Left ventricle myocardium inferior (tissue), 1 donor: Measurements from ENCODE around the gene TLR9. TPM values are rescaled to one million over a fixed set of nuclear protein-coding genes. Genes with fewer than 3 reads are reported as not detected.

Experiments
- DNase-seq: peaks from one replicate; pipeline ENCODE4 v3.0.0-alpha.2; 2020
- H3K27ac ChIP-seq: fragments of 200-600 bp; replicated peaks from 2 replicates; pipeline ENCODE4 v1.8.0; 2021
- H3K27me3 ChIP-seq: fragments of 200-600 bp; 2 replicates; pipeline ENCODE4 v1.8.0; 2021; ENCODE audit warnings: low read depth
- H3K36me3 ChIP-seq: fragments of 200-600 bp; 2 replicates; pipeline ENCODE4 v1.8.0; 2021
- H3K4me1 ChIP-seq: fragments of 200-600 bp; 2 replicates; pipeline ENCODE4 v1.8.0; 2021
- H3K4me3 ChIP-seq: fragments of 200-600 bp; 2 replicates; pipeline ENCODE4 v1.8.0; 2021; ENCODE audit warnings: mild to moderate bottlenecking, moderate library complexity
- H3K9me3 ChIP-seq: fragments of 200-600 bp; replicated peaks from 2 replicates; pipeline ENCODE4 v1.8.0; 2021
- intact Hi-C: fragments of 100-400 bp; cut with micrococcal nuclease; formaldehyde crosslinking; loops from one replicate; pipeline ENCODE4 v1.11.0; 2022
- total RNA-seq: library from RNA; stranded (reverse); fragmentation: NEBNext Ultra II Directional; extraction: Animal tissue kit (Norgen Biotek cat#: 25700); gene quantifications from one replicate; pipeline ENCODE4 v1.2.1, GENCODE V29; 2021
- TF ChIP-seq, protein P1 (sequence below): fragments of 200-600 bp; IDR thresholded peaks from 2 replicates; pipeline ENCODE4 v1.8.0; 2021; ENCODE audit warnings: antibody characterized with exemption, mild to moderate bottlenecking, borderline replicate concordance
- donor health status: DM: no; HTN: yes; CAD: no; lungs with severe emphysema.

TLR9 gene
- total RNA-seq, 1 donor from 2014 or later, result 0.66 TPM

DNA sequence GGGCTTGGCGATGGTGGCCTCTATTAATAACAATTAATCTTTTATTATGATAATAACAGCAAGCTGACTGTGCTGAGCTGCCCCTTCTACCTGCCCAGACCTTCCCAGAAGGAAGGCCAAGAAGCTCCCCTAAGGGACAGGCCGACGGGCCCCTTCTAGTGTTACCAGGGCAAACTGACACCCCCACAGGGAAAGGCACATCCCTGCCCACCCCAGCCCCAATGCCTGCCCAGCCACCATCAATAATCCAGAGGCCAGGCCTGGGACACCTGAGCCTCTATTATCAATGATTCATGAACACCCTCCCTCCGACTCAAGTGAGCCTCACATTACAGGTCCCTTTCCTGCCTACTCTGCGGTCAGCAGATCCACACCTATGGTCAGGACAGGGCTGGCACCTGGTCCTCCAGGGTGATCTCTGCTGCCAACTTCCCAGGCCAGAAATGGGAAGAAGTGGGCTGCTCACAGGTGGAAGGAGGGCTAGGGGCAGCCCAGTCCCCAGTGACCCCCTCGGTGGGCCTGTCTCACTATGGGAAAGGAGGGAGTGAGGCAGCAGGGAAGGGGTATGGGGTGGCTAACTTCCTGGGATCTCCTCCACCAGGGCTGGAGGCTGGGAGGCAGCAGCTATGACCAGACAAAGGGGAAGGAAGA lies 11.7 kb upstream of the TLR9 start:
- peaks cover 82% of the 10 kb centered on the region for H3K4me1 ChIP-seq
- DNase-seq, result no peak
- peak overlapping the region; percentile 91 for H3K4me3 ChIP-seq
- no peaks in the 10 kb centered on the region for H3K9me3 ChIP-seq
- TF ChIP-seq, protein P1, sequence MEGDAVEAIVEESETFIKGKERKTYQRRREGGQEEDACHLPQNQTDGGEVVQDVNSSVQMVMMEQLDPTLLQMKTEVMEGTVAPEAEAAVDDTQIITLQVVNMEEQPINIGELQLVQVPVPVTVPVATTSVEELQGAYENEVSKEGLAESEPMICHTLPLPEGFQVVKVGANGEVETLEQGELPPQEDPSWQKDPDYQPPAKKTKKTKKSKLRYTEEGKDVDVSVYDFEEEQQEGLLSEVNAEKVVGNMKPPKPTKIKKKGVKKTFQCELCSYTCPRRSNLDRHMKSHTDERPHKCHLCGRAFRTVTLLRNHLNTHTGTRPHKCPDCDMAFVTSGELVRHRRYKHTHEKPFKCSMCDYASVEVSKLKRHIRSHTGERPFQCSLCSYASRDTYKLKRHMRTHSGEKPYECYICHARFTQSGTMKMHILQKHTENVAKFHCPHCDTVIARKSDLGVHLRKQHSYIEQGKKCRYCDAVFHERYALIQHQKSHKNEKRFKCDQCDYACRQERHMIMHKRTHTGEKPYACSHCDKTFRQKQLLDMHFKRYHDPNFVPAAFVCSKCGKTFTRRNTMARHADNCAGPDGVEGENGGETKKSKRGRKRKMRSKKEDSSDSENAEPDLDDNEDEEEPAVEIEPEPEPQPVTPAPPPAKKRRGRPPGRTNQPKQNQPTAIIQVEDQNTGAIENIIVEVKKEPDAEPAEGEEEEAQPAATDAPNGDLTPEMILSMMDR, result no peak
- H3K27me3 ChIP-seq, result no peaks in the 10 kb centered on the region
- intact Hi-C loops, result no loop called here
- H3K27ac ChIP-seq, result peak overlapping the region; percentile 94
- H3K36me3 ChIP-seq, result peaks cover 13% of the 10 kb centered on the region

GRCh38 chr3:52236424-52236886 lies 11.0 kb upstream of the TLR9 start:
- H3K4me3 ChIP-seq, result peak overlapping the region; percentile 91
- H3K9me3 ChIP-seq, result no peaks in the 10 kb centered on the region
- H3K36me3 ChIP-seq, result peaks cover 19% of the 10 kb centered on the region
- TF ChIP-seq, protein P1, result no peak
- peak; percentile 20 for DNase-seq
- no peaks in the 10 kb centered on the region for H3K27me3 ChIP-seq
- H3K27ac ChIP-seq, result peak overlapping the region; percentile 94
- intact Hi-C loops, result no loop called here
- peaks cover 88% of the 10 kb centered on the region for H3K4me1 ChIP-seq

- peaks cover 77% of the 10 kb centered on the region for H3K4me1 ChIP-seq
- H3K9me3 ChIP-seq, result no peaks in the 10 kb centered on the region
- H3K36me3 ChIP-seq, result peaks cover 36% of the 10 kb centered on the region
- peak overlapping the region; percentile 94 for H3K27ac ChIP-seq
- TF ChIP-seq, protein P1, result peak; percentile 43
- no peaks in the 10 kb centered on the region for H3K27me3 ChIP-seq
- peak overlapping the region; percentile 70 for H3K4me3 ChIP-seq
- DNase-seq, result peak; percentile 64
- intact Hi-C loops, result no loop called here
These were observed 9.3 kb upstream of the TLR9 start for GRCh38 chr3:52234516-52235447.

- peak overlapping the region; percentile 70 for H3K4me3 ChIP-seq
- peaks cover 70% of the 10 kb centered on the region for H3K4me1 ChIP-seq
- peaks cover 44% of the 10 kb centered on the region for H3K36me3 ChIP-seq
- TF ChIP-seq, protein P1, result no peak
- DNase-seq, result peak; percentile 71
- intact Hi-C loops, result no loop called here
- peak overlapping the region; percentile 94 for H3K27ac ChIP-seq
- H3K9me3 ChIP-seq, result no peaks in the 10 kb centered on the region
- H3K27me3 ChIP-seq, result no peaks in the 10 kb centered on the region
These were observed 8.5 kb upstream of the TLR9 start for GRCh38 chr3:52233968-52234367.

DNA sequence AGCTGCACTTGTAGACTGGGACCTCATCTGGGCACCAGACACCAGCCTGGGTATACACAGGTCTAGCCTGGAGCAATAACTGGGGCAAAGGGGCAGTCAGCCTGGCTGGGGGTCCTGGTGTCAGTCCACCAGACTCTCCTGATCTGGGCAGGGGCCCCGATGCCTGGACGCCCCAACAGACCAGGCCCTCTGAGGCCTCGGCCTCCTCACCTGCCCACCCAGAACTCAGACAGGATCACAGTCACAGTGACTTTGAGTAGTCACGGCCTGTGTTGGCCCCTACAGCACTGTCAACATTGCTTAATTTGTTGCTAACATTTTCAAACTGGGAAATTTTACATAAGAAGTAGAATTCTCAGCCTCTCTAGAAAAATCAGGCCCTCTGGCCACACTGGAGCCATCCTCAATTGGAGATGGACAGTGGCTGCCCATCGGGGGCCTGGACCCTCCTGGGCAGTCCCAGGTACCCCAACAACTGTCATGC lies 7.7 kb upstream of the TLR9 start:
- Histone ChIP-seq H3K27ac (peak overlapping the region; percentile 94), H3K27me3 (no peaks in the 10 kb centered on the region), H3K9me3 (no peaks in the 10 kb centered on the region), H3K4me3 (peak overlapping the region; percentile 70), H3K4me1 (peaks cover 62% of the 10 kb centered on the region), H3K36me3 (peaks cover 52% of the 10 kb centered on the region)
- intact Hi-C loops, result no loop called here
- TF ChIP-seq, protein P1, result no peak
- DNase-seq, result no peak
